Neuronal stem cell (in vitro differentiated cells): ENCODE data around the gene UBAC2.

Source experiments
- DNase-seq: peaks from one replicate; pipeline ENCODE4 v3.0.0-alpha.2; 2013; ENCODE audit warnings: low spot score
- H2AFZ ChIP-seq: one replicate; pipeline ENCODE4 v1.6.1; 2013; ENCODE audit warnings: mild to moderate bottlenecking, low read length, inconsistent platforms
- H2AK5ac ChIP-seq: 2 replicates; pipeline ENCODE4 v1.6.1; 2013; ENCODE audit warnings: low read depth, mild to moderate bottlenecking, inconsistent platforms, low read length, moderate library complexity, mixed read lengths
- H2BK120ac ChIP-seq: 2 replicates; pipeline ENCODE4 v1.6.1; 2013; ENCODE audit warnings: low read depth, mild to moderate bottlenecking, inconsistent platforms, low read length, moderate library complexity, mixed read lengths
- H2BK12ac ChIP-seq: one replicate; pipeline ENCODE4 v1.6.1; 2013; ENCODE audit warnings: low read length, inconsistent platforms
- H2BK15ac ChIP-seq: 2 replicates; pipeline ENCODE4 v1.6.1; 2013; ENCODE audit warnings: mild to moderate bottlenecking, low read length, inconsistent platforms, mixed read lengths
- H2BK5ac ChIP-seq: one replicate; pipeline ENCODE4 v1.6.1; 2013; ENCODE audit warnings: inconsistent platforms, mild to moderate bottlenecking, low read length, moderate library complexity
- H3K14ac ChIP-seq: one replicate; pipeline ENCODE4 v1.6.1; 2013; ENCODE audit warnings: low read length, inconsistent platforms
- H3K18ac ChIP-seq: 2 replicates; pipeline ENCODE4 v1.6.1; 2013; ENCODE audit warnings: low read length, inconsistent platforms
- H3K23ac ChIP-seq: 2 replicates; pipeline ENCODE4 v1.6.1; 2013; ENCODE audit warnings: low read depth, mild to moderate bottlenecking, mixed read lengths, low read length, inconsistent platforms; ENCODE audit not compliant: poor library complexity
- H3K27ac ChIP-seq: replicated peaks from 3 replicates; pipeline ENCODE4 v1.5.1; 2013; ENCODE audit warnings: low read length, inconsistent platforms
- H3K27me3 ChIP-seq, 3 experiments: 2 replicates each; pipeline ENCODE4 v1.6.1; 2013; ENCODE audit warnings: low read length in 3 of 3, mild to moderate bottlenecking in 2 of 3, inconsistent platforms in 1 of 3, low read depth in 1 of 3, mixed read lengths in 1 of 3, moderate library complexity in 1 of 3; ENCODE audit not compliant: control insufficient read depth in 3 of 3, insufficient read depth in 3 of 3
- H3K36me3 ChIP-seq, 2 donors: replicated peaks in 1 of 2; 2 replicates each; pipeline ENCODE4 v1.6.1; 2013; ENCODE audit warnings: low read length in 2 of 2; ENCODE audit not compliant: control insufficient read depth in 2 of 2, insufficient read depth in 2 of 2
- H3K4ac ChIP-seq: 2 replicates; pipeline ENCODE4 v1.6.1; 2013; ENCODE audit warnings: inconsistent platforms, mild to moderate bottlenecking, low read length, moderate library complexity
- H3K4me1 ChIP-seq, 2 donors: 1 replicate in 1 of 2; 2 replicates in 1 of 2; pipeline ENCODE4 v1.6.1; 2013; ENCODE audit warnings: low read length in 2 of 2, low read depth in 1 of 2; ENCODE audit not compliant: control insufficient read depth in 2 of 2, insufficient read depth in 1 of 2
- H3K4me2 ChIP-seq: one replicate; pipeline ENCODE4 v1.6.1; 2013; ENCODE audit warnings: mild to moderate bottlenecking, low read length, inconsistent platforms; ENCODE audit not compliant: insufficient read depth, poor library complexity, severe bottlenecking
- H3K4me3 ChIP-seq, 2 donors: 2 replicates each; pipeline ENCODE4 v1.5.1; 2013; ENCODE audit warnings: low read length in 2 of 2, mild to moderate bottlenecking in 2 of 2, inconsistent platforms in 1 of 2, moderate library complexity in 1 of 2
- H3K79me1 ChIP-seq: one replicate; pipeline ENCODE4 v1.6.1; 2013; ENCODE audit warnings: low read depth, mild to moderate bottlenecking, inconsistent platforms, low read length, moderate library complexity
- H3K9ac ChIP-seq: one replicate; pipeline ENCODE4 v1.6.1; 2013; ENCODE audit warnings: mild to moderate bottlenecking, low read depth, low read length, inconsistent platforms; ENCODE audit not compliant: poor library complexity
- H3K9me3 ChIP-seq, 2 donors: replicated peaks in 1 of 2; 2 replicates each; pipeline versions ENCODE3 to v1.6.1; 2013; ENCODE audit warnings: low read length in 2 of 2, mild to moderate bottlenecking in 2 of 2, inconsistent platforms in 1 of 2, low read depth in 1 of 2, mixed read lengths in 1 of 2, moderate library complexity in 1 of 2; ENCODE audit not compliant: control insufficient read depth in 2 of 2, insufficient read depth in 1 of 2
- H4K8ac ChIP-seq: one replicate; pipeline ENCODE4 v1.6.1; 2013; ENCODE audit warnings: low read depth, mild to moderate bottlenecking, inconsistent platforms, low read length, moderate library complexity
- H4K91ac ChIP-seq: one replicate; pipeline ENCODE4 v1.6.1; 2013; ENCODE audit warnings: low read length, low read depth, mild to moderate bottlenecking, inconsistent platforms; ENCODE audit not compliant: poor library complexity
- WGBS, 2 donors: extraction: QIAGEN DNeasy Blood & Tissue Kit; methylation state at CpG; one replicate each; pipeline ENCODE4 v1.1.7; 2013; ENCODE audit warnings: missing lambda C conversion rate in 2 of 2, mixed read lengths in 1 of 2; ENCODE audit not compliant: insufficient read length in 2 of 2, insufficient replicate concordance in 1 of 2; ENCODE audit errors: extremely low coverage in 2 of 2; 5-methylcytosine and 5-hydroxymethylcytosine counted together

Gene UBAC2

GRCh38 chr13:99214731-99215130 is 14.1 kb downstream of the UBAC2 start:
- Histone ChIP-seq H2BK5ac (no peak overlapping the region), H3K23ac (no peak overlapping the region), H3K36me3 (peaks cover 0 to 7% of the 10 kb centered on the region in 2 donors), H2BK12ac (no peak overlapping the region), H3K9me3 (no peaks in the 10 kb centered on the region), H3K27ac (peak overlapping the region; percentile 38), H3K4me2 (no peak overlapping the region), H3K14ac (no peak overlapping the region), H2AK5ac (no peak overlapping the region), H3K4me3 (no peak overlapping the region), H4K8ac (no peak overlapping the region), H3K9ac (no peak overlapping the region), H4K91ac (no peak overlapping the region), H2BK120ac (no peak overlapping the region), H3K18ac (no peak overlapping the region), H3K79me1 (peaks cover 8% of the 10 kb centered on the region), H2BK15ac (no peak overlapping the region), H3K27me3 (no peaks in the 10 kb centered on the region), H3K4ac (no peak overlapping the region), H3K4me1 (peaks cover 11 to 21% of the 10 kb centered on the region in 2 donors), H2AFZ (no peak overlapping the region)
- WGBS, 2 donors = no CpG with 5 or more reads among the region's 1 CpG
- DNase-seq = no peak

- Histone ChIP-seq H4K91ac (no peak overlapping the region), H2BK120ac (no peak overlapping the region), H3K14ac (no peak overlapping the region), H3K4me1 (peaks cover 11 to 21% of the 10 kb centered on the region in 2 donors), H3K9me3 (no peaks in the 10 kb centered on the region), H3K79me1 (peaks cover 8% of the 10 kb centered on the region), H3K4ac (no peak overlapping the region), H3K18ac (no peak overlapping the region), H3K27me3 (no peaks in the 10 kb centered on the region), H4K8ac (no peak overlapping the region), H3K23ac (no peak overlapping the region), H2AFZ (no peak overlapping the region), H3K4me3 (no peak overlapping the region), H3K9ac (no peak overlapping the region), H3K27ac (peak overlapping the region; percentile 71), H2BK15ac (no peak overlapping the region), H2AK5ac (no peak overlapping the region), H3K4me2 (no peak overlapping the region), H3K36me3 (peaks cover 0 to 7% of the 10 kb centered on the region in 2 donors), H2BK5ac (no peak overlapping the region), H2BK12ac (no peak overlapping the region)
- no peak for DNase-seq
- WGBS, 2 donors = no CpG with 5 or more reads among the region's 15 CpGs
Observed at GRCh38 chr13:99215184-99215830, 14.7 kb downstream of the UBAC2 start.

GRCh38 chr13:99217461-99218110 is 16.9 kb downstream of the UBAC2 start:
- Histone ChIP-seq H3K4me3 (no peak overlapping the region), H3K27ac (no peak overlapping the region), H4K8ac (no peak overlapping the region), H3K79me1 (peaks cover 8% of the 10 kb centered on the region), H3K4me2 (no peak overlapping the region), H2BK5ac (no peak overlapping the region), H3K18ac (no peak overlapping the region), H2BK120ac (no peak overlapping the region), H3K4me1 (peaks cover 11 to 19% of the 10 kb centered on the region in 2 donors), H2BK12ac (no peak overlapping the region), H2AK5ac (peak overlapping the region; percentile 19), H3K9ac (no peak overlapping the region), H4K91ac (no peak overlapping the region), H3K36me3 (peaks cover 4 to 7% of the 10 kb centered on the region in 2 donors), H3K27me3 (no peaks in the 10 kb centered on the region), H2AFZ (no peak overlapping the region), H2BK15ac (no peak overlapping the region), H3K23ac (no peak overlapping the region), H3K14ac (no peak overlapping the region), H3K9me3 (peaks cover 1 to 8% of the 10 kb centered on the region in 2 donors), H3K4ac (no peak overlapping the region)
- DNase-seq = no peak
- WGBS, 2 donors = no CpG with 5 or more reads among the region's 20 CpGs

GRCh38 chr13:99218126-99218525 is 17.5 kb downstream of the UBAC2 start:
- H3K4me1 ChIP-seq = peaks cover 11 to 19% of the 10 kb centered on the region in 2 donors
- no peak overlapping the region for H3K4me2 ChIP-seq
- no peak overlapping the region for H3K4me3 ChIP-seq
- H4K91ac ChIP-seq = no peak overlapping the region
- H3K4ac ChIP-seq = no peak overlapping the region
- no peaks in the 10 kb centered on the region for H3K27me3 ChIP-seq
- no peak overlapping the region for H2AFZ ChIP-seq
- H2BK5ac ChIP-seq = no peak overlapping the region
- no peak overlapping the region for H2BK15ac ChIP-seq
- H2BK120ac ChIP-seq = no peak overlapping the region
- no peak for DNase-seq
- no peak overlapping the region for H2AK5ac ChIP-seq
- no peak overlapping the region for H3K9ac ChIP-seq
- peaks cover 1 to 13% of the 10 kb centered on the region in 2 donors for H3K9me3 ChIP-seq
- peaks cover 7% of the 10 kb centered on the region for H3K79me1 ChIP-seq
- no peak overlapping the region for H3K18ac ChIP-seq
- no peak overlapping the region for H3K14ac ChIP-seq
- H4K8ac ChIP-seq = no peak overlapping the region
- H3K36me3 ChIP-seq = peaks cover 3 to 4% of the 10 kb centered on the region in 2 donors
- no peak overlapping the region for H2BK12ac ChIP-seq
- H3K27ac ChIP-seq = no peak overlapping the region
- H3K23ac ChIP-seq = no peak overlapping the region
